GM04504 (cell line): Measurements from ENCODE around the gene LDLRAD3.

Source experiments
- DNase-seq: peaks from one replicate; pipeline ENCODE4 v3.0.0-alpha.2; 2012; ENCODE audit warnings: low read depth

The LDLRAD3 gene

GRCh38 chr11:35962369-35963138 is 18.7 kb downstream of the LDLRAD3 start:
- DNase-seq = no peak

GRCh38 chr11:35963911-35964310 is 20.0 kb downstream of the LDLRAD3 start:
- no peak for DNase-seq

DNA sequence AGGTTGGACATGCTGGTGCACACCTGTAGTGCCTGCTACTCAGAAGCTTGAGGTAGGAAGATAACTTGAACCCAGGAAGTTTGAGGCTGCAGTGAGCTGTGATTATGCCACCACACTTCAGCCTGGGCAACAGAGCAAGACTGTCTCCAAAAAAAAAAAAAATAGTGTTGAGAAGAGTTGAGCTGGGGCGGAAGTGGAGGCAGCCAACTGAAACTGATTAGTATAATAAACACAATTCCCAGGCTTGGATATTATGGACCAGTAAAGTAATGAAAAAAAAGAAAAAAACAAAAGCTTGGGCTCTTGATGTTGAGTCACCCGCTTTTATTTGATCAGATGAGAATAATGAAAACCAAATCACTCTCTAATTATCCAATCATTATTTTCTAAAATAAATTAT is 21.0 kb downstream of the LDLRAD3 start:
- DNase-seq = no peak

DNA sequence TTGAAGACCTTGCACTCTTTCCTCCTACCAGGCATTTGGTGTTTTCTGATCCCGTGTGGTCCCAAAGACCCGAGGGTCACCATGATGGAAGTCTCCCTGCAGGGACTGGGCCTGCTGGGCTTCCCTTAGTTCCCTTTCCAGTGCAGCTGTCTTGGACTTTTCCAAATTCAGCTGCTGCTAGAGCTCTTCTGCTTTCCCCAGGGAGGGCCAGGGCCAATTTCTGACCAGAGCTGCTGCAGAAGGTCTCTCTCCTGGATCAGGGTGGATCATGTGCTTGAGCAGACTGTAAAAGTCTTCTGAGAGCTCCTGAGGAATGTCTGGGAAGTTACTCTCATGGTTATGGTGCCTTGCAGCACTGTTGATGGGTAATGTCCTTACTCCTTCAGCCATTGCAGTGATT is 23.2 kb downstream of the LDLRAD3 start:
- DNase-seq = no peak

- no peak for DNase-seq
Measured at GRCh38 chr11:35968386-35969088, 24.7 kb downstream of the LDLRAD3 start.

DNA sequence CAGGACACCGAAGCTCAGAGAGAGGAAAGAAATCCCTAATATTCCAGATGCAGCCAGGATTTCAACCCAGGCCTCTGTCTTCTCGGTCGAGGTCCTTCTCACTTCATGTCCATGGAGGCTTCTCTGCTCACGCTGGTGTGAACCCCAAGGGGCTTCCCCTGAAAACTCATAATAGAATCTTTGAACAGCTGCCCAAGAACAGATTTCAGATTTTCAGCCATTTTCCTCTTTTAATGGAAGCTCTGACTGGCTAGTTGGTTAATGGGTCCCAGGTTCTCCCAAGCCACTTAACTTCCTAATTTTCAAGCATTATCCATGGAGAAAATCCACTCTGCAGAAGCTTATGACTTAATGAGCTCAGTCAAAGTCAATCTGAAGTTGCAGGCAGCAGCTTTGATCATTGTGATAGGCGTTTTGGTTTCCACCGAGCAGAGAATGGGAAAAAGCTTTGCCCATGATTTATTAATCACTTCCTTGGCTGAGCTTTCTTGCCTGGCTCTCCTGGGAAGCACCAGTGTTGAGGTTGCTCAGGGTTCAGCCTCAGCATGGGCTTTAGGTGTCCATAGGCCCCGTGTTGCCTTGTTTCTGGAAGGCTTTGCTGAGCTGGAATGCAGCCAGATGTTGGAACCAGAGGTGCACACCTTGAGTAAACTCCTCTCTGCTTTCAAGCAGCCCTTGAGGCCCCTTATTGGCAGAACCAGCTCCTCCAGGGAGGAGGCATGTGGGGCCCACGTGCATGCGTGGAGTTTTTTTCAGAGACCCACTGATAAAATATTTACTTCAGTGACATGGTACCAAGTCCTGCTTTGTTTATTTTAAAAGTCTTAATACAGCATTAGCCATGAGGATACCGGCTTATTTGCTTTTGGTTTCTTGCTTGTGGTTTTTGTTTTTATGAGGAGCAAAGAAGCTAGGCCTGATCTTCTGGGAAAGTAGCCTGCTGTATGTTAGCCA is 25.5 kb downstream of the LDLRAD3 start:
- DNase-seq = no peak

DNA sequence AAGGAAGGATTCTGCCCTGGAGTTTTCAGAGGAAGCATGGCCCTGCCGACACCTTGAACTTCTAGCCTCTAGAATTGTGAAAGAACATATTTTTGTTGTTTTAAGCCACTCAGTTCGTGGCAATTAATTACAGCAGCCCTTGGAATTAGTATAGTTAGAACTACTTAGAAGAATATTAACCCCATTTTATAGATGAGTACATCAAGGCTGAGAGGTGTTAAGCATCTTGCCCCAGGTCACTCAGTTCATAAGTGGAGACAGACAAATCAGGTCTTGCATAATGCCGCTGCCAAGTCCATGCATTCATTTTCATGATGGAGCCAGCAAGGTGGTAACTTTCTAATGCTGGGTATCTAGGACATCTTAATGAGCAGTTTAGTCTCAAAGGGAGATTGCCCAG is 26.6 kb downstream of the LDLRAD3 start:
- DNase-seq = no peak

DNA sequence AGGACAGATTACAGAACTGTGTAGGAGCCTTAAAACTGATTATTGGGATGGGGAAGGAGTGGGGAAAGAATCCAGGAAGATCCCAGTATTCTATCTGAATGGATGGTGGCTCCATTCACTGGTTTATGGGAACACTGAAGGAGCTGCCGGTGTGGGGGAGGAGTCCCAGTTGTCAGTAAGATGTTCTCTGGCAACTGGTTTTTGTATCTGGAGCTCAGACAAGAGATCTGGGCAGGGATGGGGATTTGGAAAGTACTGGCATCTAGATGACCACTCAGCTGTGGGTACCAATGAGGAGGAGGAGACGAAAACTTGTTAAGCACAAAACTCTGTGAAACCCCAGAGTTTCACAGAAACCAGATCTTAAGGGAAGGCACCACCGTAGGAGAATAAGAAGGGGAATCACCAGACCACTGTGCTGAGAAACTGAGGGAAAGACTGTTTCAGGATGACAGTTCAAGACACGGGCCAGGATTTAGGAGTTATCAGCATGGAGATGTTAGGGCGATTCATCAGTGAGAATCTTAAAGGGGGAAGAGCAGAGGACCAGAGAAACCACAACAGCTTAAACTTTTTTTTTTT is 28.1 kb downstream of the LDLRAD3 start:
- no peak for DNase-seq

GRCh38 chr11:35974882-35975589 is 31.2 kb downstream of the LDLRAD3 start:
- DNase-seq = no peak

- DNase-seq = no peak
Measured at GRCh38 chr11:35976434-35976833, 32.6 kb downstream of the LDLRAD3 start.

GRCh38 chr11:35978183-35978582 is 34.3 kb downstream of the LDLRAD3 start:
- no peak for DNase-seq

DNA sequence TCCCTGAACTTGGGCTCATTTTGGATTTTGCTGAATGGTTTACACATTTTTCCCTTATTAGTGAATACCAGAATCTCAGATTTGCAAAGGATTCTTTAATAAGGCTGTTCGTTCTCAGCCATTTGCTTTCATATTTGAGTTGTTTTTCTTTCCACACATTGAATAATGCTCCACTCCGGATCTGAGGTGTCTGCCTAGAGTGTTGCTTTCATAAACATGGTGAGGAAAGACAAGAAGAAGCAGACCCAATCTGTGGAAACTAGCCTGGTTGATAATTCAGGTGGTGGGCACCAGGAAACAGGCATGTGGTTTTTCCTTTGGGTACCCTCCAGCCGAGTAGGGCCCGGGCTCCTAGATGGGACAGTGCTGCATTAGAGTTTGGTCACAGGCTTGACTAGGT is 35.0 kb downstream of the LDLRAD3 start:
- no peak for DNase-seq

DNA sequence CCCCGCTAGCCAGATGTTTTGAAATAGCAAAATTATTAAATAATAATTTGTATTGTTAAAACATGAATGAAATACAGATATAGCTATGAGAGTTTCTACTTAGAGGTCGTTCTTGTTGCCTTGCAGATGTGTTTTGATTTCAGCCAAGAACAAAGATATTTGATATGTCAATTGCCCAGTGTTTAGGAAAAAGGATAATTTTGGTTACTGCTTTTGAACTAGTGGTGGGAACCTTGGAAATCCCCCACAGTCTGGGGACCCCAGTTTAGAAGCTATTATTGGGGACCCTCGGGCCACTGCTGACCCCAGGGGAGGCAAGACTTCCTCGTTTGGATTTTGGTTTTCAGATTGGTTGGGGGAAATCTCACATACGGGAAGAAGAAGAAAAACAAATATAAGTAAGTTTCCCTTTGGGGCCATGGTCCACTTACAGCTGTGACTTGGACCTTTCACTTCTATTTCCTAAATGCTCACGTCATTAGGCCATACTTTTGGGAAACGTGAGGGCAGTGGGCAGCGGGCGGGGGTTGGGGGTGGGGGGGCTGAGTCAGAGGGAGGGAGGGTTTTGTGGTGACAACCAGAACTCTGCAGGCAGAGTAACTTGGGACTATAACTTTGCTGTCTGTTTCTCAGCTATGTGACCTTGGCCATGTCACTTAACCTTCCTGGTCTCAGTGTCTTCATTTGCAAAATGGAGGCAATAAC is 37.0 kb downstream of the LDLRAD3 start:
- DNase-seq = no peak

DNA sequence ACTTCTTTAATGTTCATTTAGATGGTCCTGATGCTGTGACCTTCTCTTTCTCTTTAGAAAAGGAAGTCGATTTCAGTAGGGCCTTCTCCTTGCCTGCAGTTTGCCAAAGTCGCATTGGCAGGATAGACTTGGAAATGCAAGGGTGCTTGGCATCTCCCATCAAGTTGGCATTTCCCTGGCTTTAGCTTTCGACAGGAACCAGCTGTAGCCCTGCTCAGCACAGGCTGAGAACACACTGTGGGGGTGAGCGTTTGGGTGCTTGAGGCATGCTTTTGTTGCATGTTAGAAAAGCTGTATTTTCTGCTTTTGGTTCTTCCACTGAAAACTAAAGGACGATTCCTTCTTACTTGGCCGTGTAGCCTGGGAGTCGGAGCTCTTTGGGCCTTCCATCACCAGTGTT is 37.7 kb downstream of the LDLRAD3 start:
- DNase-seq = no peak

DNA sequence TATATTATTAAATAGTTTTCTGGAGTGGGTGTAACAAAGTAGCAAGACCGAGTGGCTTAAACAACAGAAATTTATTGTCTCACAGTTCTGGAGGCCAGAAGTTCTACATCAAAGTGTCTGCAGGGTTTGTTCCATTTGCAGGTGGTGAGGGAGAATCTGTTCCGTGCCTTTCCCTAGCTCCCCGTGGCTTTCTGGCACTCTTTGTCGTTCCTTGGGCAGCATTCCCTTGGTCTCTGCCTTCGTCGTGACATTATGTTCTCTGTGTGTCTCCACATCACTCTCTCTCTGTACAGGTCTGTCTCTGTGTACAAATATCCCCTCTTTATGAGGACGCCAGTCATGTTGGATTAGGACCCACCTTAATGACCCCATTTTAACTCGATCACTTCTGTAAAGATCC is 38.2 kb downstream of the LDLRAD3 start:
- DNase-seq = no peak

DNA sequence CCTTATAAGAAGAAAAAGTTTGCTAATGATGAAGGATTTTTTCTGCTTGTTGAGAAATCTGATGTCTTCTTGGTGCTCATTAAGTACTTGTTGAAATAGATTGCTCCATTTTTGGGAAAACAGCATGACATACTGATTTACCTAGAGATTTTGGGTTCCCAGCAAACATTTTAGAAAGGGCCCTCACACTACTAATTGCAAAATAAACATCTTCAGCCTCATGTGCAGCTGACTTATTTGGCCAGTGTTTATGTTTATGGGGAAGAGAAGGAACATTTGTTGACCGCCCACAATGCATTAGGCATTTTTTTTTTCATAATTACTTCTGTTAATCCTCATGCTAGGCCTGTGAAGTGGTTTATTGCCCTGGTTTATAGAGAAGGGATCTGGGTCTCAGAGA is 40.1 kb downstream of the LDLRAD3 start:
- no peak for DNase-seq

DNA sequence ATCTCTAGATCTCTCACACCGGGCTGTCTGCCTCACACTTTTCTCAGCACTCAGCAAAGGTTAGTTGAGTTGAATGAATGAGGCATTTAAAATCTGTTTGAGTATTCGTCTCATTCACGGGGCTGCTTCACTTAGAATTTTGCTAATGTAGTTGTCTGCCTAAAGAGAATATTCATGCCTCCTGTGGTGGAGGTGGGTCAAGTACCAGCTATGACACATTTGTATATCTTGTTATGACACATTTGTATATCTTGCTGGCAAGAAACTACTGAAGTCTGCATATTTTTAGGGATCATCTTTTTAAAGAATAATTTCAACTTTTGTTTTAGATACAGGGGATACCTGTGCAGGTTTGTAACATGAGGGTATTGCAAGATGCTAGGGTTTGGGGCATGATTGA is 43.1 kb downstream of the LDLRAD3 start:
- DNase-seq = no peak

- DNase-seq = no peak
Measured at GRCh38 chr11:35990170-35990569, 46.3 kb downstream of the LDLRAD3 start.

DNA sequence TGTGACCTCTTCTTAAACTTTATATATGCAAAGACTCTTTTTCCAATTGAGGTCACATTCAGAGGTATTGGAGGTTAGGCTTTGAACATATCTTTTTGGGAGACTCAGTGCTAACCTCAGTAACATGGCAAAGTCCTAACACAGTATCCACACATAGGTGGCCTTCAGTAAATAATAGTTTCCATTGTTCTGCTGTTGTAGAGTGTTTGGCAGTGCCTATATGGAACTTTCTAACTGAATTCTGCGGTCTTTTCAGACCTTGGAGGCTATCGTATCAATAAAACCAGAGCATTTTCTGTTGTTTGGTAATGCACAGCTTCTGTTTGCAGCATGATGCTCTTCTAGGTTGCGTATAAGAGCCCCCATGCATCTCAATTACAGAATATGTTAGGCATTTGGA is 47.0 kb downstream of the LDLRAD3 start:
- no peak for DNase-seq

- no peak for DNase-seq
Measured at GRCh38 chr11:35992548-35992947, 48.7 kb downstream of the LDLRAD3 start.

DNA sequence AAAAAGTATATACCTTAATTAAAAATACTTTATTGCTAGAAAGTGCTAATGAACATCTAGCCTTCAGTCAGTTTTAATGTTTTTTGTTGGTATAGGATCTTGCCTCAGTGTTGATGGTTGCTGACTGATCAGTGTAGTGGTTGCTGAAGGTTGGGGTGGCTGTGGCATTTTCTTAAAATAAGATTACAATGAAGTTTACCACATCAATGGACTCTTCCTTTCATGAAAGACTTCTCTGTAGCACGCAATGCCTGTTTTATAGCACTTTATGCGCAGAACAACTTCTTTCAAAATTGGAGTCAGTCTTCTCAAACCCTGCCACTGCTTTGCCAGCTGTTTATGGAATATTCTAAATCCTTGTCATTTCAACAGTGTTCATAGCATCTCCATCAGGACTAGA is 50.6 kb downstream of the LDLRAD3 start:
- DNase-seq = no peak
